GM12891 (cell line): Measurements from ENCODE around the gene SMAGP. TPM values are rescaled to one million over a fixed set of nuclear protein-coding genes. Genes with fewer than 3 reads are reported as not detected.
"Not testable (repeated sequence)": the region's sequence is repeated elsewhere in the genome, so short reads cannot be mapped to it uniquely, and the experiment has no call there.

Source experiments
- DNase-seq: peaks from one replicate; pipeline ENCODE4 v3.0.0; 2011; ENCODE audit warnings: low spot score; ENCODE audit not compliant: insufficient read length
- FAIRE-seq: peaks from 2 replicates; lab custom pipeline; 2011; peaks lifted over from hg19 to GRCh38; lab: Jason Lieb, UNC
- PAX5 ChIP-seq: IDR thresholded peaks from 2 replicates; pipeline ENCODE4 v1.6.1; 2011; ENCODE audit warnings: low read length, moderate library complexity, mild to moderate bottlenecking; ENCODE audit not compliant: insufficient read depth, severe bottlenecking
- POLR2A ChIP-seq: IDR thresholded peaks from 2 replicates; pipeline ENCODE4 v1.6.1; 2011; ENCODE audit warnings: low read depth, low read length, control low read depth
- POLR2AphosphoS5 ChIP-seq: IDR thresholded peaks from 2 replicates; pipeline ENCODE4 v1.6.1; 2011; ENCODE audit warnings: low read depth, low read length, control low read depth
- POU2F2 ChIP-seq: IDR thresholded peaks from 2 replicates; pipeline ENCODE4 v1.6.1; 2011; ENCODE audit warnings: low read depth, mild to moderate bottlenecking, control low read depth, low read length, moderate library complexity
- SPI1 ChIP-seq: IDR thresholded peaks from 2 replicates; pipeline ENCODE4 v1.6.1; 2011; ENCODE audit warnings: low read depth, low read length, control low read depth
- TAF1 ChIP-seq: IDR thresholded peaks from 2 replicates; pipeline ENCODE4 v1.6.1; 2011; ENCODE audit warnings: low read depth, low read length, control low read depth
- polyA plus RNA-seq: library from polyadenylated mRNA; unstranded; fragments of >200 nt; gene quantifications from one replicate; pipeline ENCODE4 v1.2.1, GENCODE V29; 2012; ENCODE audit warnings: low read depth, missing spikeins, inconsistent platforms; ENCODE audit not compliant: missing spikeins

Gene SMAGP
- polyA plus RNA-seq, result 2.7 TPM

- FAIRE-seq, result peak; percentile 67
These were observed at the start of gene SMAGP for GRCh38 chr12:51270067-51270950. Gene SMAGP, minus strand, starts transcription at chr12:51270415. Its CDS starts 1,137 bp downstream, at chr12:51269278.

GRCh38 chr12:51318846-51319599, 48.8 kb upstream of the SMAGP start:
- no peak for TF ChIP-seq PAX5
- no peak for TF ChIP-seq POLR2A
- TF ChIP-seq POLR2AphosphoS5, result no peak
- no peak for TF ChIP-seq POU2F2
- no peak for TF ChIP-seq TAF1
- no peak for TF ChIP-seq SPI1
- DNase-seq (no peak), FAIRE-seq (peak; percentile 72)

More at GRCh38 chr12:51270067-51270950, at the start of gene SMAGP:
- peak; percentile 67 for DNase-seq
- TF ChIP-seq POLR2A (no peak), SPI1 (peak; percentile 81)

GRCh38 chr12:51318057-51318806, 48.0 kb upstream of the SMAGP start:
- FAIRE-seq, DNase-seq: not testable (repeated sequence)

- FAIRE-seq (no peak), DNase-seq (no peak)
- no peak for TF ChIP-seq SPI1
- TF ChIP-seq PAX5, result no peak
- no peak for TF ChIP-seq POU2F2
- TF ChIP-seq POLR2A, result no peak
- no peak for TF ChIP-seq TAF1
- no peak for TF ChIP-seq POLR2AphosphoS5
These were observed 41.2 kb upstream of the SMAGP start for GRCh38 chr12:51311389-51311788.

GRCh38 chr12:51307655-51308593, 37.7 kb upstream of the SMAGP start:
- FAIRE-seq (no peak), DNase-seq (no peak)
- TF ChIP-seq TAF1 (no peak), POLR2AphosphoS5 (no peak), POU2F2 (no peak), PAX5 (no peak), POLR2A (no peak), SPI1 (no peak)

GRCh38 chr12:51306507-51306906, 36.3 kb upstream of the SMAGP start:
- DNase-seq (no peak), FAIRE-seq (no peak)
- no peak for TF ChIP-seq POLR2AphosphoS5
- TF ChIP-seq POU2F2, result no peak
- no peak for TF ChIP-seq PAX5
- no peak for TF ChIP-seq POLR2A
- peak; percentile 70 for TF ChIP-seq SPI1
- no peak for TF ChIP-seq TAF1

GRCh38 chr12:51300768-51301167, 30.6 kb upstream of the SMAGP start:
- not testable (repeated sequence) for FAIRE-seq, DNase-seq

- DNase-seq (no peak), FAIRE-seq (no peak)
- TF ChIP-seq POLR2A, result no peak
- no peak for TF ChIP-seq POLR2AphosphoS5
- TF ChIP-seq SPI1, result no peak
- TF ChIP-seq POU2F2, result no peak
- no peak for TF ChIP-seq TAF1
- no peak for TF ChIP-seq PAX5
These were observed 25.4 kb upstream of the SMAGP start for GRCh38 chr12:51295651-51296050.

- FAIRE-seq, DNase-seq: not testable (repeated sequence)
These were observed 23.9 kb upstream of the SMAGP start for GRCh38 chr12:51294097-51294496.

- TF ChIP-seq PAX5 (no peak), POU2F2 (no peak), POLR2AphosphoS5 (no peak), TAF1 (no peak), POLR2A (no peak), SPI1 (no peak)
- DNase-seq, result no peak
- no peak for FAIRE-seq
These were observed 23.5 kb upstream of the SMAGP start for GRCh38 chr12:51293696-51294095.

- not testable (repeated sequence) for DNase-seq
- peak; percentile 26 for FAIRE-seq
These were observed 21.6 kb upstream of the SMAGP start for GRCh38 chr12:51291603-51292513.
